AG10803 (cell line): ENCODE results near the gene ZNF316.

ENCODE experiments used
- DNase-seq: peaks from one replicate; pipeline ENCODE4 v3.0.0; 2010; ENCODE audit warnings: low read depth
- H3K4me3 ChIP-seq: 2 replicates; pipeline ENCODE4 v1.5.1; 2011; ENCODE audit warnings: mild to moderate bottlenecking, low read length, control low read depth
- CTCF ChIP-seq: conservative IDR thresholded peaks from 2 replicates; pipeline ENCODE4 v1.5.1; 2011; ENCODE audit warnings: mild to moderate bottlenecking, low read length, control low read depth, inconsistent platforms

The ZNF316 gene

GRCh38 chr7:6604458-6604857 lies 32.7 kb upstream of the ZNF316 start:
- no peak for TF ChIP-seq CTCF
- no peak for DNase-seq
- H3K4me3 ChIP-seq = no peak overlapping the region

DNA sequence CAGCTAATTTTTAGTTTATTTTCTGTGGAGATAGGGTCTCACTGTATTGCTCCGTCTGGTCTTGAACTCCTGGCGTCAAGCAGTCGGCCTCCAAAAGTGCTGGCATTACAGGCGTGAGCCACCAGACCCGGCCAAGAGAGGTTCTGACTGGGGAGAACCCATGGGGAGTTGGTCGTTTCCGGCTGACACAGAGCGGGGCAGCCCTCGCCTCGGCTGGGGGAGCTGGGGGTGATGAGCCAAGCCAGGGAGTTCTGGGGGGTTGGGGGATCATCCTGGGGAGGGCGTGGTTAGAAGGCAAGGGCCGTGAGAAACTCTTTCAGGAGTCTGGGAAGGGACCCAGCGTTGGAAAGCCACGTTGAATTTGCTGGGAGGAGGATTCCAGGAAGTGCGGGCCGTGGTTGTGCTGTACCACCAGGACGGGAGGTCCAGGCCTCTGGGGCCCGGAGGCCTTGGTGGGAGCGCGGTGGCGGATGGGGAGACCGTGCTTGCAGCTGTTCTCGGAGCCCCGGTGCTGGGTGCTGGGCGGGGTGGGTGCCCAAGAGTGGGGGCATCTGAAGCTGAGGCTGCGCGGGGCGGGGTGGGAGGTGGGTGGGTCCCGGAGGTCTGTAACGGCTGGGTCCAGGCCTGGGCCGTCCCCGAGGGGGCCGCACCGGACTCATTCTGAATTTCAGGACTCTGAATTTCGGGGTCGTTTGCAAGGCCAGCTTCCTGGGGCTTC lies 30.1 kb upstream of the ZNF316 start:
- DNase-seq = no peak
- no peak overlapping the region for H3K4me3 ChIP-seq
- no peak for TF ChIP-seq CTCF

- H3K4me3 ChIP-seq = no peak overlapping the region
- no peak for DNase-seq
- TF ChIP-seq CTCF = no peak
Measured at GRCh38 chr7:6607651-6608051, 29.5 kb upstream of the ZNF316 start.

DNA sequence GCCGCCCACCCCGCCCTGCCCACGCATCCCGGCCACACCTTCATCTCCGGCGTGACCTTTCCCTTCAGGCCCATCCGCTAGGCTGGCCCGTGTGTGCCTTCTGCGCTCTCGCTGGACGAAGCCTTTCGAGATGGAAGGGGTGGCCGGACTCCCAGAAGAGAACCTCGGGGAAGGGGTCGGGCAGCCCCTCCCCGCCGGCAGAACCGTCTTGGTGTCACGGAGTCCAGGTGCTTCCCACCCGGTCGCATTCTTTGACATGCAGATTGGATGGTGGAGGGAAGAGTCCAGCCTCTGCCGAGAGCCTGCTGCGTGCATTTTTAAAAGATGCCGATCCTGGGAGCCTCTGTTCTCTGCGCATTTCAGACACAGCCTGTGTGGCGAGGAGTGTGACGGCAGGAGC lies 29.0 kb upstream of the ZNF316 start:
- no peak for DNase-seq
- no peak overlapping the region for H3K4me3 ChIP-seq
- no peak for TF ChIP-seq CTCF

DNA sequence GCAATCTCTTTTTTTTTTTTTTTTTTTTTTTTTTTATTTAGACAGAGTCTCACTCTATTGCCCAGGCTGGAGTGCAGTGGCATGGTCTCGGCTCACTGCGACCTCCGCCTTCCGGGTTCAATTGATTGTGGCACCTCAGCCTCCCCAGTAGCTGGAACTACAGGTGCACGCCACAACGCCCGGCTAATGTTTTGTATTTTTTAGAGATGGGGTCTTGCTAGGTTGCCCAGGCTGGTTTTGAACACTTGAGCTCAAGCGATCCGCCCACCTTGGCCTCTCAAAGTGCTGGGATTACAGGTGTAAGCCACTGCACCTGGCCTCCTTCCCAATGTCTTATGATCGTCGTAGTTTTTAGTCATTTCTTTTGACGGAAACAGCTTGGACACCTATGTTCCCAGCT lies 28.3 kb upstream of the ZNF316 start:
- H3K4me3 ChIP-seq = no peak overlapping the region
- no peak for TF ChIP-seq CTCF
- DNase-seq = no peak

GRCh38 chr7:6612819-6613218 lies 24.3 kb upstream of the ZNF316 start:
- DNase-seq = no peak
- TF ChIP-seq CTCF = no peak
- H3K4me3 ChIP-seq = no peak overlapping the region

- no peak for DNase-seq
- H3K4me3 ChIP-seq = no peak overlapping the region
- TF ChIP-seq CTCF = no peak
Measured at GRCh38 chr7:6613706-6614105, 23.4 kb upstream of the ZNF316 start.
